ENCODE results near the gene ARHGAP29.

The ARHGAP29 gene

DNA sequence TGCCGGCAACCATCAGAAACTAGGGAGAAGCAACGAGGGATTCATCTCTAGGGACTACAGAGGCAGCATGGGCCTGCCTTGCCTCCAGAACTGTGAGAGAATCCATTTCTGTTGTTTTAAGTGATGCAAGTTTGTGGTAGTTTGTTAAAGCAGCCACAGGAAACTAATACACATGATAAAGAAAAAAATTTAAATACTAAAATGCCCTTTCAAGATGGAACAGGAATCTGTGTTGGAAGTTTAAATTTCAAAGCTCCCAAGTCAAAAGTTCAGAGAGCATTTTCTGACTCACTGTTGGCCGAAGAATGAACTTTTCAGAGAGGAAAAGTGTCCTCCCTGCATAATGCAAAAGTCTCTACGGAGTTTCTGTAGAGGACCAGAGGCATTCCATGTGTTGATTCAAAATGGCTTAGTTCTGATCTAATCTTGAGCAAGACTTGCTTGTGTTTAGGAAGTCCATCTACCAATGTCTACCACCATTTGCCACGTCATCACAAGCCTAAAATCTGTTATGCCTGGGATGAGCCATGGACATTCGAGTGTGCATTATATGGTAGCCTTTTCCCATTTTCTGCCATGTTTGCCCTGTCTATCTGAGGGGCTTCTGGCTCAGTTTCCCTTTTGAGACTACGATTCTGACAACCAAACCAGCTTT, 22.4 kb upstream of the ARHGAP29 start:
- DNase-seq, result no peak

DNA sequence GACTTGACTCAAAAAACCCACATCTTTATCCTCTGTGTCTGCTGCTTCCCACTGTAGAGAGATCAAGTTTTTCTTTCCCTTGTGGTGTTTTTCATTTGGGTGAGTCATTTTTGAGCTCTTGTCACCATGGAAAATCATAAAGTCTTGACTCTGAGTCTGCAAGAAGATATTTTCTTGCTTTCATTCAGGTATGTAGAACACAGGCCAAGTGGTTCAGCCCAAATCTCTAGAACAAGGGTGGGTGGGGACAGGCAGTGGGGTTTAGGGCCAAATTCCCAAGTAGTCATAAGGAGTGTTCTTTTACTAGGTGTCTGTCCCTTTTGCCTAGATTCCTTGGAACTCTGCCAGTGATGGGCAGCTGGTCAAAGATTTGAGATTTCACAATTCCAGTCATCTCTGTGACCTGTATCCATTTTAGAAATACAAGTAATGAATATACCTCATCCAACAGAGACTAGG, 21.5 kb upstream of the ARHGAP29 start:
- no peak for DNase-seq

DNA sequence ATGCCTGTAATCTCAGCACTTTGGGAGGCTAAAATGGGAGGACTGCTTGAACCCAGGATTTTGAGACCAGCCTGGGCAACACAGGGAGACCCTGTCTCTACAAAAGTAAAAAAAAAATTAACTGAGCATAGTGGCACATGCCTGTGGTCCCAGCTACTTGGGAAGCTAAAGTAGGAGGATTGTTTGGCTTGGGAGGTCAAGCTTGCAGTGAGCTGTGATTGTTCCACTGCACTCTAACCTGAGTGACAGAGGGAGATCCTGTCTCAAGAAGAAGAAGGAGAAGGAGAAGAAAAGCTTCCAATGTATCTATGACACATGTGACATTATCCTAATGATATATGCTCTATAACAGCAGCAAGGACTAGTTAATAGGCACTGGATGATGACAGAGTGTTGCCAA, 20.1 kb upstream of the ARHGAP29 start:
- no peak for DNase-seq

DNA sequence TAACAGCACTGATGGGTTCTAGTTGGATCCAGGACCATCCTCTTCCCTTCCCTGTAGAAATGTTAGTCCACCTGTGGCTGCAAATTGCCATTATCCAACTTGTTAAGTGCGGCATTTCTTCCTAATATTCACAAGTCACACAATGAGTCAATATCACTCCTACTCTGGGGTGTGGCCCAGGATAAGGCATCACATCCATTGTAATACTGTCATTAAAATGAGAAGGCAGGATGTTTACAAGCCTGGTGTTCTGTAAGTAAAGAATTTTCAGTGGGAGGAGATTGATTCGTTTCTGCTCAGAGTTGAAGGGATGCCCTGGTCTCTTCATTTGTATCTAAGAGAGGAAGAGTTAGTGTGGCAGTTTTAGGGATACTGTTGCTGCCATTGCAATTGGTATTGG, 18.1 kb upstream of the ARHGAP29 start:
- DNase-seq, result no peak

DNA sequence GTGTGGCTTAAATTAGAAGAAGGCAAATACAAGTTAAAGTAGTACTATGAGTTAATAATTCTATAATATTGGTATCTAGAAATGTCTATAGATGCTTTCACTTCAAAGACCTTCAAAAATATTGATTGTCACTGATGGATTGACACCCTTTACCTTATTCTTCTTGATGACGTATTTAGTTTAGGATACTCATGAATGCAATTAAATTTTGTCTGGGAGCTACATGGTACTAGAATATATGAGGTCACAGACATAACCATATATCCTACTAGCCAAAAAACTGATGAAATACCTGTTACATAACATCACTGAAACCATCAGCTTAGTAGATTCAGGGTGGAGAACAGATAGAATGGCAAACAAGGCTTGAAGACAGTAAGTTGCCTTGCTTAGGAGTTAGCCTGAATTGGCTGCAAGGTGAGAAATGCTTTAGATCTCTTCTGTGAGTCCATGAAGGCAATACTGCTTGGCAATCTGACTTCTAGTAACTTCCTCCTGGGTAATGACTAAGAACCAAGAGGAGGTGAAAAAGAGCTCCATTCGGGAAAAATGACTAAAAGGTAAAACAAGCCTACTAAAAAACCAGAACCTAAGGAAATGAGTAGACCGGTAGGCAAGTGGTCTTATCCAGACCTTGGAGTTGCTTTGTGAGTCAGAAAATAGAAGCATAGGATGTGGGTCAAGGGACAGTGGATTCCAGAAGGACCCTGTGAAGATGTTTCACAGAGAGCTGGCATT, 16.9 kb upstream of the ARHGAP29 start:
- no peak for DNase-seq

DNA sequence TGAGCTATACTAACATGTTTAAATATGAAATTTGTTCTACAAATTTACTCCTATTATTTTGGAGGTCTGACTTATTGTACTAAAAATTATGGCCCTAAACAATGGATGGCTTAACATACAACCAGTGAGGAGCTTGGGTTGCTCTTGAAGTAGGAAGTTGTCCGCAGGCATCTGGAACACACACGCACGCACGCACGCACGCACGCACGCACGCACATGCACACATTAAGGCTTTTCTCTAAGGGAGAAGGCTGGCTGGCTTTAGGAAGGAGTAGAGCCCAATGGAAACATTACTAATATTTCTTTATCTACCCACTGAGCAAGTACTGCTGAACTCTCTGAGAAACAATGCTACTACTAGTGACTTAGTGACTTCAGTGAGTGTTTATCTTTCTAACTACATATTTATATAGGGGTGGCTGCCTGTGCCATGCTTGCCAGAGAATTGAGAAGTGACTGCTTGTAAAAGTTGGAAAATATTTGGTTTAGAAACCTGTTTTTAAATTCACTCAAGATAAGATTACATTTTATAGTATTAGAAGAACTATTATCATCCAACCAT, 16.2 kb upstream of the ARHGAP29 start:
- no peak for DNase-seq

- DNase-seq, result no peak
Observed at GRCh38 chr1:94250341-94250740, 13.0 kb upstream of the ARHGAP29 start.

GRCh38 chr1:94248956-94249688, 11.7 kb upstream of the ARHGAP29 start:
- no peak for DNase-seq

GRCh38 chr1:94247138-94248094, 10.0 kb upstream of the ARHGAP29 start:
- DNase-seq, result no peak

DNA sequence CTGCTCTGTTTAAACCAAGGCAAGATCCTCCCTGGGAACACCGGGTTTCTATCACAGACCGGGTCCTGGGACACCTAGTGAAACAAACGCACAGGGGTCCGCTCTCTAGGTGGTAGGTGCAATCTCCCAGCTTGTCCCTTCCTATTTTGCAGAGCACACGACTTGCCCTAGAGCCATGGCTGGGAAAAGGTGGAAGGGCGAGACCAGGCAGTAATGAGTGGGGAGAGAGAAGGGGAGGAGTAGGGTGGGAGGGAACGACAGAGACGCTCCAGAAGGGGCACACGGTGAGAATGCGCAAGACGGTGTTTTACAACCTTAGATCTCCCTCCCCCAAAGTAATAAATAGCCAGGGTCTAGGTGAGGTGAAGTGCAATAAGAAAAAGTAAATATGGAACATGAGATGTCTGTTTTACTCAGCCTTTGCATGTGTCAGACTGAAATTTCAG, 9.3 kb upstream of the ARHGAP29 start:
- DNase-seq, result no peak

DNA sequence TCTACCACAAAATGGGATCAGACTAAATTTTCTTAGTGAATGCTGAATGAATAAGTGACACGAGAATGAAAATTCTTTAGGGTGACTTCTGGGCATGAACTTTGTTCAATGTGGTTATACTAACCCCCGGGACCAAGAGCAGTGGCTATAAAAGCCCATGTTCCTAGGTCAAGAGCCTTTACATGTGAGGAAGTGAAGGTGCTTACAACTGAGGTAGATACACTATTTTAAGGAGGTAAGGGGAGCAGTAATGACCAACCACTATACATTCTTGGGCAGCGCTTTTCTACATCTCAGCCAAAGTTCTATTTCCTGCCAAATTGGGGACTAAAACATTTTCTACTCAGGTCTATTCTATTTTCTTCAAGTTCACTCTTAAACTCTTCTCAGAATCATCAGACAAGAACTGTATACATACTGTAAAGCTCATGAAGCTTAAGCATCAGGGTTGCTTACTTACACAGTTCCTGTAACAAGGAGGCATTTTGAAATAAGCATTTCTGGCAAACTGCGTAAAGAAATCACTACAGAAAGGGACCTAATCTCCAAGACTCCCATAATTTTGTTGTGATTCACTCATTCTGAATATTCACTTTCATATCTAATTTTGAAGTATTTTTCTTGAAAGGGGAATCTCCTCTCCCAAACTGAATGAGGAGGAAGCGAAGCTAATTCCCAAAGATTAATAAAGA, 8.5 kb upstream of the ARHGAP29 start:
- DNase-seq, result no peak

DNA sequence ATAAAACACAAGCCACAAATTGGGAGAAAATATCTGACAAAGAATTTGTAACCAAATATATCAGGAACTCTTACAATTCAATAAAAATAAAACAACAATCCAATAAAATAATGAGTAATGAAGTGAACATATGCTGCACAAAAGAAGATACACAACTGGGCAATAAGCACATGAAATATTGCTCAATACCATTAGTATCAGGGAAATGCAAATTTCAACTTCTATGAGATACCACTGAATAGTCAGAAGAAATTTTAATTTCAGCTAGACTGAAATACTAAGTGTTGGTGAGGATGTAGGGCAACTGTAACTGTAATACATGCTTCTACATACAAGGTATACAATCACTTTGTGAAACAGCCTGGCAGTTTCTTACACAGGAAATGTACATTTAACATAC, 7.4 kb upstream of the ARHGAP29 start:
- DNase-seq, result no peak

DNA sequence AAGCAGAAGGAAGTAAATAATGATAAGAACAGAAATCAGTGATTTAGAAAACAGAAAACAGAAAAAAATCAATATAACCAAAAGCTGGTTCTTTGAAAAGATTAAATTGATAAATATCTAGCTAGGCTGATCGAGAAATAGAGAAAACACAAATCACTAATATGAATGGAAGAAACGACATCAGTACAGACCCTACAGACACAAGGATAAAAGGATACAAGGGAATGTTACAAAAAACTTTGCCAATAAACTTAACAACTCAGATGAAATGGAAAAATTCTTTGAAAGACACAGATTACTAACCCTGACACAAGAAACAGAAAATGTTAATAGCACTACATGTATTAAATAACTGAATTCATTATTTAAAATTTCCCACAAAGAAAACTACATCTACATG, 6.3 kb upstream of the ARHGAP29 start:
- no peak for DNase-seq

- DNase-seq, result no peak
Observed at GRCh38 chr1:94240822-94241221, 3.4 kb upstream of the ARHGAP29 start.

DNA sequence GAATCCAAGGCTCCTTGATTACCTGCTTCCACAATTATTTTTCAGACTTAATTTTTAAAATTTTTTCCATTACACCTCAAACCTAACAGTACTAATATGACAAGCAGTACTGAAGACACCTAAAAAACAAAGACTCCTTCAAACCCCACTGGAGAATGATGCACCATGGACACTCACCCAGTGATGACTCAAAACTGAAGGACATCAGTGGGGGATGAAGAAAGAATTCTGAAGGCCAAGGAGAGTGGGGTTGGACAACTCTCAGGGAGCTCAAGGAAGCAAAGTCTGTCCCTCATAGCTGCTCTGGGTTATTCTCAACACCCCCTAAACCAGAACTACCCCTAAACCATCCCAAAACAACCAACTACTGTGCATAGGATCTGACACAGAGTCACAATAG, 2.4 kb upstream of the ARHGAP29 start:
- DNase-seq, result no peak

- DNase-seq, result no peak
Observed at GRCh38 chr1:94239051-94239450, 1.7 kb upstream of the ARHGAP29 start.

DNA sequence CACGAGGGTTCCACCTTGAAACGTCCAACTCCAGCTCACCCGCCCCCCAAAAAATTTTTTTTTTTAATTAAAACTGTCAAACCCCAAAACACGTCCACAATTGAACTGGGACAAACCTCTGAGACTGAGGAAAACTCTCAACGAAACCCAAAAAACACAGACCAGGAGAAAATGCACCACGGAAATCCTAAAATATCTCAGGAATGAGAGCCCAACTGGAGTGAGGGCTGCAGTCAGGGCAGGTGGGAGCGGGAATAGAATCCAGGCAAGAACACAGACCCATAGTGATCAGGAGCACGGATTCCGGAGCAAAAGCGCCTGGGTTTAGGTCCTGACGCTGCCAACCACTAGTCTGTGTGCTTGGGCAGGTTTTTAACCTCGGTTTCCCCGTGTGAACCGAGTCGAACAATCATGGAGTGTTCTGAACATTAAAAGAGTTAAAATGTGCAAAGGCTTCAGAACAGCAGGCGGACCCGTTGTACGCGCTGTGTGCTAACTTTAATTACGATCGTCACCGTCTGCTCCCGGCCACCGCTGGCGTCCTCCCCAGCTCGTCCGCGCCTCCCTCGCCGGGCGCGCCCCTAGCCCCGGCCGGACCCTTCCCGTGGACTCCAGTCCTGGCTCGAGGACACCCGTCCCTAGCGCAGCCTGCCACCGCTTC, 624 bp downstream of the ARHGAP29 start:
- no peak for DNase-seq

DNA sequence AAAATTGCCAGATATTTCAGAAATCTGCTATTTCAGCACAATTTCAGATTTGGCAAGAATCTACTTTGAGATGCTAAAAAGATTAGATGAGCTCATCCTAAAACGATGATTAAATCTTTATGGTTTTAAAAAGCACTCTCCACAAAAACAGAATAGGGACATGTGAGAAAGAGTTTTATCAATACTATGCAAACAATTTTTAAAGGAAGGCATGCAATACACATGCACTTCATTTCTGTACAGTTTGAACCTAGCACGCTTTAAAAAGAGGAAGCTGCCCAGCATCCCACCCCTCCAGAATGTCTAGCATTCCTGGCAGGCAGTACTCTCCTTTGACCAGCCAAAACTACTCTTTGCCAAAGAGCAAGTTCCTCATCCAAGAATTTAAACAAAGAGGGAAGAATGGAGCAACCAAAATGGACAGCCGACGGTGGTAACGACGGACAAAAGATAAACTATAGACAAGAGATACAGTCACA, 1.3 kb downstream of the ARHGAP29 start:
- DNase-seq, result no peak

DNA sequence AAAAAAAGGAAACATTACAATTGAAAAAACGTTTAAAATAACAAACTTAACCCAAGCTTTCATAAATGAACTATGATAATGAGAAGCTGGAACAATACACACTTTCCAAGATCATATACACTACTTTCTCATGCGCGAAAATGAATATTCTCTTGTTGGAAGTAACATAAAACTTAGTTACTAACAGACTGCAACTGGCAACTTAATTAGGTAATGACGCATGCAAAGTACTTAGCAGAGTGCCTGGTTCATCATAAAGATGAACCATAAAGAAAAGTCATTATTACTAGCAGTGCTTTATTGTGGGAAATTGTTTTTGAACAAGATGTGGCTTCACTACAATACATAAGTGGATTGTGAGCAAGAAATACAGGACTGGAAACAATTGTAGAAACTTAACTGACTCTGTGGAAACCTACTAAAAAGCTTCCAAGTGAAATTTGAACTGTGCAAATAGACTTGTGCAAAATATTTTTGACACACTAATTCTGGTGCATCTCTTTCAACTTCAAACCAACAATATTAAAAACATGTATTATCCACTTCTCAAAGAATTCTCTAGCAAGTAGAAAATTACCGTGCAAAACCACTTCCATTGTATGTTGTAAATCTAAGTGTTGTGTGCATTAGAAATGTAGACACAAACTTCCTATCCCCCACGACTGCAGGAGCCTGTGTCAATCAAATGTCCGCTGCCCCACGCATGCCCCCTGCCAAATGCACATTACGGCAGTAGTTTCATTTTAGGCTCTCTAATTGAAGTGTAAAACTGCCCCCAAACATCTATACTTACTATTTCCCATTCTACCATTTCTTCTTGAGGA, 2.0 kb downstream of the ARHGAP29 start:
- DNase-seq, result no peak

DNA sequence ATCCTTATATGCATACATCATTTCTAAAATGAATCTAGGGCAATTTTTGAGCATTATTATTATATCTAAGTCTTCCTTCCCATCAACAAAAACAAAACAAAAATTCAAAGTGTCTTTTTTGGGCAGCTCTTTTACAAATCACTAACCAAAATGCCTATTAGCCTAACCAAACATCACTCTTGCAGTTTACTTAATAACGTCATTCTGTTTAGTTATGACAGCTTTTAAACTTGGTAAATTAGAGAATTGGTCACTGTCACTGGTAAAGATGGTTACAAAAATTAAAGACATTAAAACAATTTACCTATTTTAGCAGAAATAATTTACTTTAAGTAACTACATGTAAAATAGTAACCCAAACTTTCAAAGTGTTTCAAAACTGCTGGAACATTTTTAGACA, 2.8 kb downstream of the ARHGAP29 start:
- no peak for DNase-seq
